Duodenal mucosa (tissue), 2 donors: ENCODE results near the gene PARK7.

Source experiments
- H3K27ac ChIP-seq: one replicate; pipeline ENCODE4 v1.7.0; 2013; ENCODE audit warnings: low read depth, low read length
- H3K27me3 ChIP-seq, 2 donors: one replicate each; pipeline ENCODE4 v1.7.0; 2013; ENCODE audit warnings: low read length in 2 of 2, control low read depth in 1 of 2; ENCODE audit not compliant: insufficient read depth in 2 of 2, control insufficient read depth in 1 of 2
- H3K36me3 ChIP-seq, 2 donors: one replicate each; pipeline ENCODE4 v1.7.0; 2013; ENCODE audit warnings: low read length in 2 of 2, control low read depth in 1 of 2; ENCODE audit not compliant: insufficient read depth in 2 of 2, control insufficient read depth in 1 of 2
- H3K4me1 ChIP-seq, 2 donors: one replicate each; pipeline ENCODE4 v1.7.0; 2013; ENCODE audit warnings: low read length in 2 of 2, control low read depth in 1 of 2; ENCODE audit not compliant: insufficient read depth in 2 of 2, control insufficient read depth in 1 of 2
- H3K4me3 ChIP-seq, 2 donors: one replicate each; pipeline ENCODE4 v1.7.0; 2013; ENCODE audit warnings: low read length in 2 of 2, low read depth in 1 of 2
- H3K9ac ChIP-seq, 2 donors: one replicate each; pipeline ENCODE4 v1.7.0; 2013; ENCODE audit warnings: low read length in 2 of 2, low read depth in 1 of 2
- H3K9me3 ChIP-seq, 2 donors: one replicate each; pipeline ENCODE4 v1.7.0; 2013; ENCODE audit warnings: low read length in 2 of 2, control low read depth in 1 of 2; ENCODE audit not compliant: control insufficient read depth in 1 of 2

PARK7 gene

DNA sequence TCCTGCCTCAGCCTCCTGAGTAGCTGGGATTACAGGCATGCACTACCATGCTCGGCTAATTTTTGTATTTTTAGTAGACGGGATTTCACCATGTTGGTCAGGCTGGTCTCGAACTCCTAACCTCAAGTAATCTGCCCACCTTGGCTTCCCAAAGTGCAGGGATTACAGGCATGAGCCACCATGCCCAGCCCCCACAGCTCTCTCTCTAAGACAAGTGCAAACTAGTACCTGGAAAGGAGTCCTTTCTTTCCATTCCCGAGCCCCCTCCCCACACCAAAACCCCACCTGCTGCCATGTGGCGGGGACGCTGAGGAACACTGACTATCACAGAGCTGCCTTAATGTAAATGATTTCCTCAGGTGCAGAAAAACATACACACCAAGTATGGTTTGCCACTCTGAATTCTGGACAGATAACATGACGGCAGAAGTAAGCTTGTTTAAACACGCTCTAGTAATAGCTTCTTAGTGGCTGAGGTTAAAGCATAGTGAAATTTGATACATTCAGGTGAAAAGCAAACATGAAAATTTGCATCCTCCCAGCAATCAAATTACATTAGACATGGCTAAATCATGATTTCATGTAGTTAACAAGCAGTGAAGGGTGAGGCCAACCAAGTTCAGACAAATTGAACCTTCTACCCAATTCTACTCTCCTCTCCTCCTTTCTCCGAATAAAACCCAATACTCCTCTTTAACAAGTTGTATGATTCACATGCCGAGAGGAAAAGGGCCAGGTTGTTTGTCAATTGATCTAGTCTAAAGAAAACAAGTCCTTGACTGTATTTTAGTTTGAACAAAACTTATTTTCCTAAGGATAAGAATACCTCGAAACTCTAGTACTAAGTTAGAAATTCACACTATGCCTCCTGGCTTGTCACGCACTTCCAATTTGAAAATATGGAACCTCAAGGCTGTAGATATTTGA lies 44.8 kb downstream of the PARK7 start:
- Histone ChIP-seq H3K27ac (no peak overlapping the region), H3K9me3 (no peaks in the 10 kb centered on the region), H3K27me3 (no peaks in the 10 kb centered on the region), H3K4me1 (peaks cover 5 to 13% of the 10 kb centered on the region in 2 donors), H3K9ac (no peak overlapping the region), H3K4me3 (no peak overlapping the region), H3K36me3 (peaks cover 10 to 17% of the 10 kb centered on the region in 2 donors)

DNA sequence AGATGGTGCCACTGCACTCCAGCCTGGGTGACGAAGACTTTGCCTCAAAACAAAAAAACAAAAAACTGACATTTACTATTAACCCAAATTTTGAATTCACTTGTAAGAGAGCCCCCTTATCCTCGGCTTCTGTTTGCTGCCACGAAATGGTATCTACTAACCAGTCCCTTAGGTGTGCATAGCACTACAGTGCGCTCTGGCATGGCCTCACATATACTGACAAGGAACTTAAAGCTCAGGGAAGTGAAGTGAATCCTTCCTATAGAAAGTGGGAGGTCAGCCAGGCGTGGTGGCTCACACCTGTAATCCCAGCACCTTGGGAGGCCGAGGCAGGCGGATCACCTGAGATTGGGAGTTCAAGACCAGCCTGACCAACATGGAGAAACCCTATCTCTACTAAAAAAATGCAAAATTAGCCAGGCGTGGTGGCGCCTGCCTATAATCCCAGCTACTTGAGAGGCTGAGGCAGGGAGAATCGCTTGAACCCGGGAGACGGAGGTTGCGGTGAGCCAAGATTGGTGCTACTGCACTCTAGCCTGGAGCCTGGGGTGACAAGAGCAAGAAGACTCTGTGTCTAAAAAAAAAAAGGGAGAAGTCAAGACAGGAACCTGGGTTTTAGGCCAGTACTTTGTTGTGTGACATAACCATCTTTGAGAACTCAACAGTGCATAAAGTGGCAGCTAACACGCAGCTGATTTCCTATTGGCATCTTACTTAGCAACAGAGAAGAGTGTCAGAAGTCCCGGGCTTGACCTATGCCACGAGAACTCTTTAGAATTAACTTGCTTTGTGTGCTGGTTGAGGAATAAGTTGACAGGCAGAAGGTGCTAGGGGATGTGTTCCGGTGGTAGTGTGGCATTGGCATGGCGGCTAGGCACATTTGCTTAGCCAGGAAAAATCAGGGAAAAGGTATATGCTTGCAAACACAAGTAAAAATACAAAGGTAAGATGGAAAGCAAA lies 47.8 kb downstream of the PARK7 start:
- Histone ChIP-seq H3K9ac (no peak overlapping the region), H3K27ac (no peak overlapping the region), H3K4me1 (peaks cover 0 to 11% of the 10 kb centered on the region in 2 donors), H3K4me3 (no peak overlapping the region), H3K9me3 (no peaks in the 10 kb centered on the region), H3K27me3 (no peaks in the 10 kb centered on the region), H3K36me3 (peaks cover 32 to 35% of the 10 kb centered on the region in 2 donors)

DNA sequence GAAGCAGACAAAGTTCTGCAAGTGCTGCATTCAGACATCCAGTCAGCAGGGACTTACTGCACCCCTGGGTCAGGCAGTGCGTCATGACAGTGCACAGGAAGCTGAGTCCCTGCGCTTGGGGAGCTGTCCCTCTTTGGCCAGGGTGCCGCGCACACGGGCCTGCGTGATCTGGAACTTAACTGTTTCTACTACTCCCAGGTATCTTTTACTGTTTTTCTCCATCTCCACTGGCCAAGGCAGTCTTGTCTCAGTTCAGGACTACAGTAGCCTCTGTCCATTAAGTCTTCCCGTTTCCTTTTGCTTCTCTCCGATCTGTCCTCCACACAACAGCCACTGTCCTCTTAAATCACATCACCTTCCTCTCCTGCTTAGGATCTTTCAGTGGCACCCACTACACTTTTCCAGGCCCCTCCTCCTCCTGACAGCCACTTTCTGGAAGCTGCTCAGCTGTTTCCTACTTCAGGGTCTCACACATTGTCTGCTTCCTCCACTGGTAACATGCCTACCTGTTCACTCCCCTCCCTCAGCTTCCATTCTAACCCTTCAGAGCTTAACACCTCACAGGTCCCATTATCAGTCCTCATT lies 48.7 kb downstream of the PARK7 start:
- Histone ChIP-seq H3K4me1 (peaks cover 0 to 6% of the 10 kb centered on the region in 2 donors), H3K27ac (no peak overlapping the region), H3K36me3 (peaks cover 34 to 40% of the 10 kb centered on the region in 2 donors), H3K4me3 (no peak overlapping the region), H3K27me3 (no peaks in the 10 kb centered on the region), H3K9ac (no peak overlapping the region), H3K9me3 (no peaks in the 10 kb centered on the region)

DNA sequence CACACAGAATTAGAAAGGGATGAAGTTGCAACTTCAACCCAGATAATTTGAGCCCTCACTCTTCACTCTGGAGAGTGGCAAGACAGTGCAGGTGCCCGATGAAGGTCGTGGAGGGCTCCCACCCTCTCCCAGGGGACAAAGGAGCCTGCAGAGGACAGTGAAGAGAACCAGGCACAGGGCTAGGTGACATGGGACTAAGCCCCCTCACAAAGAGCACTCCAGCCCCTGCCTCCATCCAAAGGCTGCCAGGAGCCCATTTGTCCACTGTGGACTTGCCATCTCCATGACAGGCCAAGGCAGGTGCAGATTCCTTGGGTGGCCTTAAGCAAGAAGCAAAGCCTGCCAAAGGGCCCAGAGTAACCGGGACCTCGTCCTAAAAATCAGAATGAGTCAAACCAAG lies 49.5 kb downstream of the PARK7 start:
- no peaks in the 10 kb centered on the region for H3K9me3 ChIP-seq
- H3K27ac ChIP-seq = no peak overlapping the region
- H3K4me1 ChIP-seq = peaks cover 0 to 12% of the 10 kb centered on the region in 2 donors
- no peak overlapping the region for H3K4me3 ChIP-seq
- H3K27me3 ChIP-seq = no peaks in the 10 kb centered on the region
- H3K36me3 ChIP-seq = peaks cover 34 to 40% of the 10 kb centered on the region in 2 donors
- no peak overlapping the region for H3K9ac ChIP-seq

DNA sequence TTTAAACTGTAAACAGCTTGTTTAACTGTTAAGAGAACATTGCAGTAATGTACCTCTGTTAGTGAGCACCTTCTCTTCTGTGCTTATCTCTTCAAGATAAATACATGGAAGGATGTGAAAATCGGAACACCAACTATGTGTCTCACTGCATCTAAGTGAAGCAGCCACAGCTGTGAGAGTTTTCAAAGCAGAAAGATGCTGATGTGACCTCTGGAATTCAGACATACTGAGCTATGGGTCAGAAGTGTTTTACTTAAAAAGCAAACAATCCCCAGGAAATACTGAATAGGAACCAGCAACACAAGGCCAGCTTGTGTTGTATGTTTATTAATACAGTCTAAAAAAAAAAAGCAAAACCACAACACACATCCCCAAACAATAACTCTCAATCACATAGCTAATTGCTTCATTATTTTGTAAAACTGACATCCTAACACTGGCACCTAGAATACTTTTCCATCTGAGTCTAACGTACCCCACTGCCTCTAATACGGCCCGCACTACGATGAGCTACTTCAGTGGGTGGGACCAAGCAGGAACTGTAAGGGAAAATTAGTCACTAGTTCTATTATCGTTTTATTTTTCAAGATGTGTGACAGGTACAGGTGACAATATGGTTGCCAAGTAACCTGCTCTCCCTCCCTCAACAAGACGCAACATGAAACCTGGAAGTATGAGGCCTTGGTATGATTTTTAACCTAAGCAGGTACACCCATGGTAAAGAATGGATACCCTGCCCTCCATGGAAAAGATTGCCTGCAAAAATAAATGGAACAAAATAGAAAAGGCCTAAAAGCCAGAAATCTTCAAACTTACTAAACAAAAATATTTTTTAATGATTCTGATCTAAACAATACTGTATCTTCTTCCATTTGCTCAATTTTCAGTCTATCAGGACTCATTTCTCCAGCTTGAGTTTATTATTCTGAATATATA lies 50.7 kb downstream of the PARK7 start:
- Histone ChIP-seq H3K9me3 (no peaks in the 10 kb centered on the region), H3K27me3 (no peaks in the 10 kb centered on the region), H3K4me1 (peaks cover 0 to 16% of the 10 kb centered on the region in 2 donors), H3K9ac (no peak overlapping the region), H3K36me3 (peaks cover 34 to 40% of the 10 kb centered on the region in 2 donors), H3K27ac (no peak overlapping the region), H3K4me3 (no peak overlapping the region)

DNA sequence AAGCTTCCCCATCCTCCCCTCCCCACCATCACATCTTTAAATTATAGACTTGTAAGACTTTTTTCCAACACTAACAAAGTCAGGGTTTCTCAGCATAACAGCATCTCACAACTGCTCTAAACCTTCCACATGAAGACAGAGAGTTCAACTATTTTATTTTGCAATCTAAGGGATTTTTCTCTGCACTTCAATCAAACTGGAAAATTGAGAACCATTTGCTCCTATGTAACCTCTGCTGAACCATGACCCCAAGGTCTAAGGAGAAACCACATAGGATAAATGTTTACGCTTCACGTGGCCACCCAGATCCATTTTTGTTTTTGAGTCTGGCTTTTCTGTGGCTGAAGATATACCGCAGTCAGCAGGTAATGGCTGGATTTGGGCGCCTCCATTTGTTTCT lies 51.4 kb downstream of the PARK7 start:
- no peaks in the 10 kb centered on the region for H3K27me3 ChIP-seq
- H3K4me1 ChIP-seq = peaks cover 0 to 21% of the 10 kb centered on the region in 2 donors
- peaks cover 34 to 40% of the 10 kb centered on the region in 2 donors for H3K36me3 ChIP-seq
- H3K27ac ChIP-seq = no peak overlapping the region
- no peaks in the 10 kb centered on the region for H3K9me3 ChIP-seq
- H3K4me3 ChIP-seq = no peak overlapping the region
- no peak overlapping the region for H3K9ac ChIP-seq

DNA sequence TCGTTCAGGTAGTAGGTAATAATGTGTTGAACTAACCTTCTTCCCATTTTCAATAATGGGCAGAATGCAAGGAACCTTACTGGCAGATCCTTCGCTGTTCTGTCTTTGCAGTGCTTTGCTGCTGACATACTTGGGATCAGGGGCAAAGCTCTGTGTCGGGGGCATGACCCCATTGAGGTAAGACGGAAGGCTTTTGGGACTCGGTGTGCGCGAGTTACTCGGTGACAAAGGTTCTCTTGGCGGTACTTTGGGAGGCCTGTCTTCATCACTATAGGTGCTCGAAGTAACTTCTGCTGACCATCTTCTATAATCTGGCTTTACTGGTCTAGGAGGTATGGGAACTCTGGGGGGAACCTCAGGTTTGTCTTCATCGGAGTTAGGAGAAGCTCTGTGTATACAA lies 51.9 kb downstream of the PARK7 start:
- peaks cover 0 to 23% of the 10 kb centered on the region in 2 donors for H3K4me1 ChIP-seq
- no peak overlapping the region for H3K27ac ChIP-seq
- no peak overlapping the region for H3K9ac ChIP-seq
- no peaks in the 10 kb centered on the region for H3K9me3 ChIP-seq
- peaks cover 34 to 40% of the 10 kb centered on the region in 2 donors for H3K36me3 ChIP-seq
- no peaks in the 10 kb centered on the region for H3K27me3 ChIP-seq
- no peak overlapping the region for H3K4me3 ChIP-seq

DNA sequence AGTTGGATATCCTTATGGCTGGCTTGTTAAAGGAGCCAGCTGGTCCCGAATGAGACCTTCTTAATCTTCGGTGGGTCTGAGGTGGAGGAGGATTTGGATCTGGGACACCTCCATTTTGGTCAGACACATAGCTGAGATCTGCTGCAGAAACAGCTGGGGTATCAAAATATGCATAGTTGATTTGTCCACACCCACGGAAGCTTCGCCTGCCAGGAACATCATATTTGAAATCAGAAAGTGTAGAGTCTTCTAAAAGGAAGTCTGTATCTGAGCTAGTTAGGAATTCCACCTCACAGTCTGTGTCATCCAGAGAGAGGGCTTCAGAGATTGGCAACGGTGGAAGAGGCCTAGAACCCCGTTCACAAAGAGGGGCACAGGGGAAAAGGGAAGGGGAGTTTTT lies 52.3 kb downstream of the PARK7 start:
- Histone ChIP-seq H3K4me1 (peaks cover 0 to 27% of the 10 kb centered on the region in 2 donors), H3K9me3 (no peaks in the 10 kb centered on the region), H3K9ac (no peak overlapping the region), H3K27me3 (no peaks in the 10 kb centered on the region), H3K27ac (no peak overlapping the region), H3K4me3 (no peak overlapping the region), H3K36me3 (peaks cover 34 to 40% of the 10 kb centered on the region in 2 donors)

DNA sequence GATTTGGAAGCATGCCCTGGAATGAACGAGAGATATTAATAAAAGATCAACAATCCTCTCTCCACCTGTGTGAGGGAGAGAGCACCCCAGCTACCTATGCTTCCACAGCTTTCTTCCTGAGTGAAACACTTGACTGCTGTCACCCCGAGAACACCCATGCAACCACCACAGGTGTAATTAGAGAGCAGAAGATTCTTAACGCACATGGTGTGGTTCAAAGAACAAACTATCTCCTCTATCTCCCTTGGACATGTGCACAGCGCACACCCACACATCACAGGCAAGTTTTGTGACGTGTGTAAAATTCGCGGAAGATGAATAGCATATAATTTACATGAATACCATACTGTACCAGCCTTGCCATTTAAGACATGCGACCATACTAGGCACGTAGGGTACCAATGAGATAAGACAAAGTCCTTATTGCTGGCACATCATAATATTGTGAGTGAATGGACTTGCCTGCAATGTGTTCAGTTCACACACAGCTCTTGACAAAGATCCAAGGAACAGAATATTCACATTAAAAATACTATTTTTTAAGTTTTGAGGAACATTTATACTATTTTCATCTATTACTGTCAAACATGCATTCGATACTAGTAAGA lies 53.0 kb downstream of the PARK7 start:
- no peaks in the 10 kb centered on the region for H3K27me3 ChIP-seq
- H3K4me3 ChIP-seq = no peak overlapping the region
- no peaks in the 10 kb centered on the region for H3K9me3 ChIP-seq
- H3K36me3 ChIP-seq = peaks cover 33 to 40% of the 10 kb centered on the region in 2 donors
- H3K9ac ChIP-seq = no peak overlapping the region
- peaks cover 0 to 28% of the 10 kb centered on the region in 2 donors for H3K4me1 ChIP-seq
- no peak overlapping the region for H3K27ac ChIP-seq
